ENCODE results near the gene TMEM50A.
"Not testable (repeated sequence)": the region's sequence is repeated elsewhere in the genome, so short reads cannot be mapped to it uniquely, and the experiment has no call there.

DNA sequence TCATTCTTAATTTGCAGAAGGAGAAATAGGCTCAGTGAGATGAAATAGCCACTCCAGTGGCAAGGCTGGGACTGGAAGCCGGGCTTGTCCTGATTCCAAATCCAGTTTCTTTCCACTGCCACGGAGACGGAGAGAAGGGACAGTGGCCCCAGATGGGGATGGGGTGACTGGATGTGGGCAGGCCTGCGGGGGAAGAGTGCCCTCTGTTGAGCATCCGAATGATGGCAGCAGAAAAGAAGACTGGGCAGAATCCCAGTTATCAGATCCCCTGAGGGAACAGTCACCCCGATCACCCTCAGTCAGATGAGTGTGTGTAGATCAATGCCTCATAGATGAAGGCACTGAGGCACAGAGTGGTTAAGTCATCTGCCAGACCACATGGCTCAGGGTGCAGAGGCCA lies 48.1 kb upstream of the TMEM50A start:
- TF ChIP-seq EZH2 (IDR thresholded peaks at IDR 0.05; ENCODE audit: low read length, missing control alignments): not testable (repeated sequence)
- TF ChIP-seq, protein P1, sequence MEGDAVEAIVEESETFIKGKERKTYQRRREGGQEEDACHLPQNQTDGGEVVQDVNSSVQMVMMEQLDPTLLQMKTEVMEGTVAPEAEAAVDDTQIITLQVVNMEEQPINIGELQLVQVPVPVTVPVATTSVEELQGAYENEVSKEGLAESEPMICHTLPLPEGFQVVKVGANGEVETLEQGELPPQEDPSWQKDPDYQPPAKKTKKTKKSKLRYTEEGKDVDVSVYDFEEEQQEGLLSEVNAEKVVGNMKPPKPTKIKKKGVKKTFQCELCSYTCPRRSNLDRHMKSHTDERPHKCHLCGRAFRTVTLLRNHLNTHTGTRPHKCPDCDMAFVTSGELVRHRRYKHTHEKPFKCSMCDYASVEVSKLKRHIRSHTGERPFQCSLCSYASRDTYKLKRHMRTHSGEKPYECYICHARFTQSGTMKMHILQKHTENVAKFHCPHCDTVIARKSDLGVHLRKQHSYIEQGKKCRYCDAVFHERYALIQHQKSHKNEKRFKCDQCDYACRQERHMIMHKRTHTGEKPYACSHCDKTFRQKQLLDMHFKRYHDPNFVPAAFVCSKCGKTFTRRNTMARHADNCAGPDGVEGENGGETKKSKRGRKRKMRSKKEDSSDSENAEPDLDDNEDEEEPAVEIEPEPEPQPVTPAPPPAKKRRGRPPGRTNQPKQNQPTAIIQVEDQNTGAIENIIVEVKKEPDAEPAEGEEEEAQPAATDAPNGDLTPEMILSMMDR (conservative IDR thresholded peaks at IDR 0.05 in 1 of 2, IDR thresholded peaks at IDR 0.05 in 1 of 2; ENCODE audit: low read depth in 1 of 2, low read length in 2 of 2): peak in 1 of 2 donors; percentile 20

All from fibroblast of lung (primary cell).